ENCODE data around the gene ITPKB.

The ITPKB gene

GRCh38 chr1:226629210-226629895, 109.7 kb downstream of the ITPKB start:
- DNase-seq: no peak
- H3F3A ChIP-seq (ENCODE audit: insufficient read depth, low read length): peaks cover 2% of the 10 kb centered on the region; the same call in 1 of the 2 replicates
- no peaks in the 10 kb centered on the region for H3K9me3 ChIP-seq (replicated peaks; ENCODE audit: insufficient read depth, low read length)
- H2AFZ ChIP-seq (ENCODE audit: low read length): no peak overlapping the region
- H3K4me2 ChIP-seq (ENCODE audit: low read depth, low read length): no peak overlapping the region
- H3K27me3 ChIP-seq (replicated peaks; ENCODE audit: insufficient read depth, low read length): no peaks in the 10 kb centered on the region
- no peak for TF ChIP-seq EZH2 (optimal IDR thresholded peaks at IDR 0.05; ENCODE audit: low read depth, low read length)
- TF ChIP-seq CTCF (IDR thresholded peaks at IDR 0.05; ENCODE audit: low read length): no peak
- no peak for TF ChIP-seq EZH2phosphoT487 (IDR thresholded peaks at IDR 0.05; ENCODE audit: low read length)
- no peaks in the 10 kb centered on the region for H3K36me3 ChIP-seq (replicated peaks; ENCODE audit: insufficient read depth, low read length)
- no peaks in the 10 kb centered on the region for H4K20me1 ChIP-seq (ENCODE audit: insufficient read depth, low read length)
- no peaks in the 10 kb centered on the region for H3K79me2 ChIP-seq (ENCODE audit: low read length)
- H3K27ac ChIP-seq (ENCODE audit: low read length): no peak overlapping the region
- H3K4me3 ChIP-seq (ENCODE audit: low read length): no peak overlapping the region
- H3K4me1 ChIP-seq (ENCODE audit: low read length): peaks cover 14% of the 10 kb centered on the region
- no peak overlapping the region for H3K9ac ChIP-seq (ENCODE audit: low read length)
- no peaks in the 10 kb centered on the region for H3K9me2 ChIP-seq (replicated peaks; ENCODE audit: insufficient read depth, low read length)

GRCh38 chr1:226628612-226629155, 110.4 kb downstream of the ITPKB start:
- Histone ChIP-seq H3K9me3 (replicated peaks; ENCODE audit: insufficient read depth, low read length) (no peaks in the 10 kb centered on the region), H4K20me1 (ENCODE audit: insufficient read depth, low read length) (no peaks in the 10 kb centered on the region), H3K4me2 (ENCODE audit: low read depth, low read length) (no peak overlapping the region), H2AFZ (ENCODE audit: low read length) (no peak overlapping the region), H3K4me3 (ENCODE audit: low read length) (no peak overlapping the region), H3K27ac (ENCODE audit: low read length) (no peak overlapping the region), H3K9me2 (replicated peaks; ENCODE audit: insufficient read depth, low read length) (no peaks in the 10 kb centered on the region), H3K9ac (ENCODE audit: low read length) (no peak overlapping the region), H3K4me1 (ENCODE audit: low read length) (peaks cover 7% of the 10 kb centered on the region), H3K79me2 (ENCODE audit: low read length) (no peaks in the 10 kb centered on the region), H3K27me3 (replicated peaks; ENCODE audit: insufficient read depth, low read length) (no peaks in the 10 kb centered on the region), H3K36me3 (replicated peaks; ENCODE audit: insufficient read depth, low read length) (no peaks in the 10 kb centered on the region), H3F3A (ENCODE audit: insufficient read depth, low read length) (no peaks in the 10 kb centered on the region)
- DNase-seq: no peak
- TF ChIP-seq EZH2 (optimal IDR thresholded peaks at IDR 0.05; ENCODE audit: low read depth, low read length): no peak

- H3K4me1 ChIP-seq (ENCODE audit: low read length): peaks cover 6% of the 10 kb centered on the region
- H3K4me2 ChIP-seq (ENCODE audit: low read depth, low read length): no peak overlapping the region
- no peak for TF ChIP-seq CTCF (IDR thresholded peaks at IDR 0.05; ENCODE audit: low read length)
- TF ChIP-seq EZH2phosphoT487 (IDR thresholded peaks at IDR 0.05; ENCODE audit: low read length): no peak
- no peak for TF ChIP-seq EZH2 (optimal IDR thresholded peaks at IDR 0.05; ENCODE audit: low read depth, low read length)
- no peaks in the 10 kb centered on the region for H3K9me2 ChIP-seq (replicated peaks; ENCODE audit: insufficient read depth, low read length)
- H2AFZ ChIP-seq (ENCODE audit: low read length): no peak overlapping the region
- H3F3A ChIP-seq (ENCODE audit: insufficient read depth, low read length): no peaks in the 10 kb centered on the region
- no peaks in the 10 kb centered on the region for H3K9me3 ChIP-seq (replicated peaks; ENCODE audit: insufficient read depth, low read length)
- no peak overlapping the region for H3K9ac ChIP-seq (ENCODE audit: low read length)
- DNase-seq: no peak
- H3K79me2 ChIP-seq (ENCODE audit: low read length): no peaks in the 10 kb centered on the region
- H3K27me3 ChIP-seq (replicated peaks; ENCODE audit: insufficient read depth, low read length): no peaks in the 10 kb centered on the region
- H3K36me3 ChIP-seq (replicated peaks; ENCODE audit: insufficient read depth, low read length): no peaks in the 10 kb centered on the region
- no peak overlapping the region for H3K4me3 ChIP-seq (ENCODE audit: low read length)
- no peak overlapping the region for H3K27ac ChIP-seq (ENCODE audit: low read length)
- no peaks in the 10 kb centered on the region for H4K20me1 ChIP-seq (ENCODE audit: insufficient read depth, low read length)
These were observed 111.0 kb downstream of the ITPKB start for GRCh38 chr1:226627924-226628611.

All from MM.1S (cell line).